Measurements from ENCODE around the gene CCR5AS.
"Not testable (repeated sequence)": the region's sequence is repeated elsewhere in the genome, so short reads cannot be mapped to it uniquely, and the experiment has no call there.

CCR5AS gene

GRCh38 chr3:46406788-46407611 is at the start of gene CCR5AS, which contains the start of gene CCRL2:
Gene CCR5AS (minus strand): TSS chr3:46407066.
Gene CCRL2 (plus strand): TSS chr3:46407259. CDS start chr3:46408080, 821 bp downstream.
- intact Hi-C loops (cut with DNase I, micrococcal nuclease) = no loop called here
- ATAC-seq (peak; percentile 82), DNase-seq (peak; percentile 79 to 93)

GRCh38 chr3:46456118-46456517 is 49.3 kb upstream of the CCR5AS start:
- DNase-seq (no peak), ATAC-seq (no peak)
- intact Hi-C loops (cut with DNase I, micrococcal nuclease) = no loop called here

- intact Hi-C loops (cut with DNase I, micrococcal nuclease) = no loop called here
- ATAC-seq = no peak
- DNase-seq = no peak
These were observed 48.6 kb upstream of the CCR5AS start for GRCh38 chr3:46455231-46456115.

GRCh38 chr3:46454606-46455005 is 47.7 kb upstream of the CCR5AS start:
- DNase-seq (no peak), ATAC-seq (no peak)
- intact Hi-C loops (cut with DNase I, micrococcal nuclease) = no loop called here

- ATAC-seq (no peak), DNase-seq (no peak)
- intact Hi-C loops (cut with DNase I, micrococcal nuclease) = no loop called here
These were observed 47.3 kb upstream of the CCR5AS start for GRCh38 chr3:46454209-46454595.

- DNase-seq (no peak), ATAC-seq (no peak)
- intact Hi-C loops (cut with DNase I, micrococcal nuclease) = no loop called here
These were observed 46.8 kb upstream of the CCR5AS start for GRCh38 chr3:46453526-46454208.

- ATAC-seq (no peak), DNase-seq (no peak)
- intact Hi-C loops (cut with DNase I, micrococcal nuclease) = no loop called here
These were observed 43.1 kb upstream of the CCR5AS start for GRCh38 chr3:46449755-46450552.

- DNase-seq = no peak
- no peak for ATAC-seq
- intact Hi-C loops (cut with DNase I, micrococcal nuclease) = no loop called here
These were observed 41.9 kb upstream of the CCR5AS start for GRCh38 chr3:46448721-46449120.

- DNase-seq = no peak
- intact Hi-C loops (cut with DNase I, micrococcal nuclease) = no loop called here
- no peak for ATAC-seq
These were observed 40.5 kb upstream of the CCR5AS start for GRCh38 chr3:46447228-46447985.

- ATAC-seq (peak; percentile 85), DNase-seq (peak in 1 of 2 donors; percentile 43)
- intact Hi-C loops (cut with DNase I, micrococcal nuclease) = no loop called here
These were observed 36.0 kb upstream of the CCR5AS start for GRCh38 chr3:46442576-46443530.

GRCh38 chr3:46440531-46441294 is 33.8 kb upstream of the CCR5AS start:
- ATAC-seq = peak; percentile 17
- no peak for DNase-seq
- intact Hi-C loops (cut with DNase I, micrococcal nuclease) = no loop called here

GRCh38 chr3:46438831-46439230 is 32.0 kb upstream of the CCR5AS start:
- no peak for ATAC-seq

GRCh38 chr3:46435081-46435726 is 28.3 kb upstream of the CCR5AS start:
- ATAC-seq = peak; percentile 85
- no peak for DNase-seq
- intact Hi-C loops (cut with DNase I, micrococcal nuclease) = no loop called here

More at GRCh38 chr3:46438831-46439230, 32.0 kb upstream of the CCR5AS start:
- intact Hi-C loops (cut with DNase I, micrococcal nuclease) = no loop called here
- no peak for DNase-seq

- no peak for ATAC-seq
- no peak for DNase-seq
- intact Hi-C loops (cut with DNase I, micrococcal nuclease) = no loop called here
These were observed 27.0 kb upstream of the CCR5AS start for GRCh38 chr3:46433841-46434240.

GRCh38 chr3:46433118-46433517 is 26.3 kb upstream of the CCR5AS start:
- intact Hi-C loops (cut with DNase I, micrococcal nuclease); DNase-seq; ATAC-seq: not testable (repeated sequence)
